DMS53 treated with DMSO at 0.1 percent for 48 hours (cell line): ENCODE data around the gene GPM6B.
A peak's percentile ranks its signal among the peaks of the same experiment; 100 is the strongest.
"Not testable (repeated sequence)": the region's sequence is repeated elsewhere in the genome, so short reads cannot be mapped to it uniquely, and the experiment has no call there.

Experiments used
- DNase-seq: peaks from one replicate; lab custom pipeline; 2025; ENCODE audit not compliant: unreplicated experiment; lab: John Stamatoyannopoulos, UW

GPM6B gene

DNA sequence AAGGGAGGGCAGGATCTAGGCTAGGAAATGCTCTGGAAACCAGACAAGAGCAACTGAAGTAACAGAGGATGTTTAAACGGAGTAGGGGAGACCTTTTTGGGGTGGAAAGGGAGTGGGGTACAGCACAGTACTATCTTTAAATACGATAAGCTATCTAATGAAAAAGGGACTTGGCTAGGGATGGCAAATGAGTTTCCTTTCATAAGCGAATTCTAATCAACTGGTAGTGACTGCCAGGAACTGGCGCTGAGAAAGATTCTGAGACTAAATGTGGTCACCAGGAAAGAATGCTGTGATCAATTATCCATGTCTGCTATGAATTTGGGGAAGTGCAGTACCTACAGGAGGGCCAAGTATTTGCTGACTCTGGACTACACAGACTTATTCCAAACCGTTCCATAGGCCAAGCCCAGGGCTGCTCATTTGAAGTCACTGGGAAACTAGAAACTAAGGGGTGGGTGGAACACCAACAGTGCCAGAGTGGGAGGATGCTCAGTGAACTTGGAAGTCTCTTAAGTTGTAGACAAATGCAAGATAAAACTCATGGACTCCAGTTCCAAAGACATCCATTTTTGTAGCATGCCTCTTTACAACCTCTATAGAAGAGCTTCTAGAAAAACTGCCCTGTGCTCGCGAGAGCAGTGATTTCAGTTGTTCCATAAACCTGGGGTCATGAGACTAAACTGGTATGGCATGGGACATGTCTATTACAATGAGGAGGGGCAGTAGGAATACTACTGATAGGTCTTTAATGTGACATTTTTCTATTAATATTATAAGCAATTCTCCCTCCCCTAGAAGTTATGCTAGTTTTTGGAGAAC lies 84.4 kb downstream of the GPM6B start:
- DNase-seq = no peak

- DNase-seq = not testable (repeated sequence)
Measured at GRCh38 chrX:13730523-13730922, 86.4 kb downstream of the GPM6B start.

GRCh38 chrX:13726583-13726982 lies 90.3 kb downstream of the GPM6B start:
- DNase-seq = not testable (repeated sequence)

DNA sequence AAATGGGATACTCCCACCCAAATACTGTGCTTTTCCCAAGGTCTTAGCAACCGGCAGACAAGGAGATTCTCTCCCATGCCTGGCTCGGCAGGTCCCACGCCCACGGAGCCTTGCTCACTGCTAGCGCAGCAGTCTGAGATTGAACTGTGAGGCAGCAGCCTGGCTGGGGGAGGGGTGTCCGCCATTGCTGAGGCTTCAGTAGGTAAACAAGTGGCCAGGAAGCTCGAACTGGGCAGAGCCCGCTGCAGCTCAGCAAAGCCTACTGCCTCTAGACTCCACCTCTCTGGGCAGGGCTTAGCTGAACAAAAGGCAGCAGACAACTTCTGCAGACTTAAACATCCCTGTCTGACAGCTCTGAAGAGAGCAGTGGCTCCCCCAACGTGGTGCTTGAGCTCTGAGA lies 92.0 kb downstream of the GPM6B start:
- peak; percentile 17 for DNase-seq

DNA sequence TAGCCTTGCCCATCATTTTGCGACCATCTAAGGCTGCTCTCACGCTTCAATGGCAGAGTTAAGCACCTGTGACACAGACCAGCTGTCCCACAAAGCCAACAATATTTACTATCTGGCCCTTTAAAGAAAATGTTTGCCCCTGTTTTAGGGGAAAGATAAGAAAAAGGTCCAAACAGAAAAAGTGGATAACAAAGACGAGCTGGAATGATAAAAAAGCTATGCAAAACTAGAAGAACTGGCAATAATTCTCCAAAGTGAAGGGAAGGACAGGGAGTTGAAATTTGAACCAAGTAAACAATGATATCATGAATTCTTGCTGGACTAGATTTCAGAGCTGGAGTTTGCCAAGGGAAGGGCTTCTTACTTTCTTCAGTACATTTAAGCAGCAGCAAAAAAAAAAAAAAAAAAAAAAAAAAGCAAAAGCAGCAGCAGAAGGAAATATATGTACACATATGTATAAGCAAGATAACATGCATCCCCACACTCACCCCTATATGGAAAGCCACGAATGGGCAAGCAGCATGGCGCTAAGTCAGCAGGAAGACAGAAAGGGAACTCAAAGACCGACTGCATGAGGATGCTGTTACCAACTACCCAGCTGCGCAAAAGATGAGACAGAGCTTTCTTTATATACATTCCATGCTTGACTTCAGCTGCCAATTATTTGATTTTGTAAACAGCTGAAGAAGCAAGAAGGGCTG lies 94.9 kb downstream of the GPM6B start:
- peak; percentile 30 for DNase-seq

- DNase-seq = peak; percentile 30
Measured at GRCh38 chrX:13721371-13721770, 95.5 kb downstream of the GPM6B start.
